HepG2 (cell line): ENCODE results near the gene APOL4. TPM values are rescaled to one million over a fixed set of nuclear protein-coding genes. Genes with fewer than 3 reads are reported as not detected.
A peak's percentile ranks its signal among the peaks of the same experiment; 100 is the strongest.

Experiments used
- CENPT ChIP-seq: sonication (generic); formaldehyde crosslinking; IDR thresholded peaks from 2 replicates; pipeline ENCODE4 v1.8.0; 2022; ENCODE audit warnings: low read depth, mild to moderate bottlenecking, moderate library complexity, missing genetic modification reagents
- CERS6 ChIP-seq: sonication (generic); formaldehyde crosslinking; IDR thresholded peaks from 2 replicates; pipeline ENCODE4 v1.5.0; 2020; ENCODE audit warnings: missing genetic modification reagents
- ELF3 ChIP-seq: IDR thresholded peaks from 2 replicates; pipeline ENCODE4 v1.6.1; 2016; ENCODE audit warnings: missing genetic modification reagents, missing compliant biosample characterization
- HCFC1 ChIP-seq: fragments of 150-350 bp; IDR thresholded peaks from 2 replicates; pipeline ENCODE4 v1.6.1; 2014; ENCODE audit warnings: low read depth, low read length
- HDAC2 ChIP-seq: sonication (generic); formaldehyde crosslinking; IDR thresholded peaks from 2 replicates; pipeline ENCODE4 v1.4.0; 2020; ENCODE audit warnings: missing genetic modification reagents
- HMGXB4 ChIP-seq, 2 experiments: sonication (generic) in 1 of 2; formaldehyde crosslinking in 1 of 2; IDR thresholded peaks; 2 replicates each; pipeline versions ENCODE4 v1.4.0 to v1.6.1; 2018 to 2020; ENCODE audit warnings: missing genetic modification reagents in 2 of 2, borderline replicate concordance in 1 of 2, low read depth in 1 of 2, mild to moderate bottlenecking in 1 of 2, missing biosample characterization in 1 of 2
- KDM2A ChIP-seq: sonication (generic); formaldehyde crosslinking; IDR thresholded peaks from 2 replicates; pipeline ENCODE4 v1.4.0; 2020; ENCODE audit warnings: low read depth, missing genetic modification reagents, borderline replicate concordance
- LBX2 ChIP-seq: sonication (generic); formaldehyde crosslinking; IDR thresholded peaks from 2 replicates; pipeline ENCODE4 v1.5.0; 2020; ENCODE audit warnings: missing genetic modification reagents, mild to moderate bottlenecking, borderline replicate concordance
- MBNL3 ChIP-seq: fragments of 250-450 bp; sonication (Bioruptor Pico); conservative IDR thresholded peaks from 2 replicates; pipeline ENCODE4 v1.8.0; 2022; ENCODE audit warnings: mild to moderate bottlenecking, inconsistent platforms
- MED1 ChIP-seq: sonication (generic); formaldehyde crosslinking; IDR thresholded peaks from 2 replicates; pipeline ENCODE4 v1.4.0; 2020; ENCODE audit warnings: missing genetic modification reagents
- MYNN ChIP-seq: sonication (generic); formaldehyde crosslinking; IDR thresholded peaks from 2 replicates; pipeline ENCODE4 v1.4.0; 2020; ENCODE audit warnings: mild to moderate bottlenecking, low read depth, missing genetic modification reagents
- NBN ChIP-seq: fragments of 450-650 bp; conservative IDR thresholded peaks from 2 replicates; pipeline ENCODE4 v1.6.1; 2017
- NCOA2 ChIP-seq: sonication (generic); formaldehyde crosslinking; IDR thresholded peaks from 2 replicates; pipeline ENCODE4 v1.8.0; 2022; ENCODE audit warnings: inconsistent platforms
- POLR2AphosphoS5 ChIP-seq: IDR thresholded peaks from 2 replicates; pipeline ENCODE4 v1.6.1; 2012; ENCODE audit warnings: low read depth, low read length
- SPEN ChIP-seq: sonication (generic); formaldehyde crosslinking; IDR thresholded peaks from 2 replicates; pipeline ENCODE4 v1.5.1; 2020; ENCODE audit warnings: low read depth, mild to moderate bottlenecking, missing genetic modification reagents
- SRY ChIP-seq: sonication (generic); formaldehyde crosslinking; IDR thresholded peaks from 2 replicates; pipeline ENCODE4 v1.8.0; 2022; ENCODE audit warnings: mild to moderate bottlenecking, missing genetic modification reagents
- TFE3 ChIP-seq: IDR thresholded peaks from 2 replicates; pipeline ENCODE4 v1.6.1; 2016
- THAP7 ChIP-seq: sonication (generic); formaldehyde crosslinking; IDR thresholded peaks from 2 replicates; pipeline ENCODE4 v1.8.1; 2023; ENCODE audit warnings: mild to moderate bottlenecking, missing genetic modification reagents
- ZFP36L2 ChIP-seq: sonication (generic); formaldehyde crosslinking; IDR thresholded peaks from 2 replicates; pipeline ENCODE4 v1.4.0; 2020; ENCODE audit warnings: missing genetic modification reagents
- ZFP90 ChIP-seq: sonication (generic); formaldehyde crosslinking; IDR thresholded peaks from 2 replicates; pipeline ENCODE4 v1.8.0; 2022; ENCODE audit warnings: missing genetic modification reagents, mild to moderate bottlenecking, inconsistent platforms, borderline replicate concordance
- ZNF101 ChIP-seq: sonication (generic); formaldehyde crosslinking; IDR thresholded peaks from 2 replicates; pipeline ENCODE4 v1.4.0; 2020; ENCODE audit warnings: mild to moderate bottlenecking, low read depth, missing genetic modification reagents, borderline replicate concordance
- ZNF12 ChIP-seq: sonication (generic); formaldehyde crosslinking; IDR thresholded peaks from 2 replicates; pipeline ENCODE4 v1.5.0; 2020; ENCODE audit warnings: missing genetic modification reagents
- ZNF292 ChIP-seq: sonication (generic); formaldehyde crosslinking; IDR thresholded peaks from 2 replicates; pipeline ENCODE4 v1.8.1; 2022; ENCODE audit warnings: mild to moderate bottlenecking, low read depth, missing genetic modification reagents, borderline replicate concordance
- ZNF576 ChIP-seq: sonication (generic); formaldehyde crosslinking; IDR thresholded peaks from 2 replicates; pipeline ENCODE4 v1.4.0; 2020; ENCODE audit warnings: mild to moderate bottlenecking, missing genetic modification reagents
- ZNF768 ChIP-seq: sonication (generic); formaldehyde crosslinking; IDR thresholded peaks from 2 replicates; pipeline ENCODE4 v1.4.0; 2020; ENCODE audit warnings: missing genetic modification reagents
- polyA plus RNA-seq, 8 experiments: library from polyadenylated mRNA; depleted of rRNA in 3 of 8; stranded (reverse) in 7 of 8; unstranded in 1 of 8; fragments of >200 nt; fragmentation: Illumina TruSeq in 4 of 8; extraction: Trizol in 4 of 8; gene quantifications; 2 replicates each; pipeline versions ENCODE4 v1.2.1 to v1.2.3, GENCODE V29; 2011 to 2016; ENCODE audit warnings: low read depth in 4 of 8, missing spikeins in 1 of 8, mixed read lengths in 1 of 8; ENCODE audit not compliant: insufficient read depth in 1 of 8
- total RNA-seq, 5 experiments: library from RNA; depleted of rRNA; stranded (reverse); fragments of >200 nt; fragmentation: Illumina TruSeq; extraction: Trizol; gene quantifications; 2 replicates each; pipeline ENCODE4 v1.2.3, GENCODE V29; 2016; ENCODE audit warnings: low read depth in 1 of 5

APOL4 gene
- total and polyA plus RNA-seq, 2 of the 13 experiments (the other 11 are each of a cell fraction or from before 2014, with no cell fraction given) = 0.77 to 2.8 TPM

- no peak for TF ChIP-seq HMGXB4 (CRISPR knock-in tag; IDR thresholded peaks at IDR 0.05; ENCODE audit: borderline replicate concordance in 1 of 2, low read depth in 1 of 2)
- TF ChIP-seq POLR2AphosphoS5 = peak; percentile 56; the same call in 1 of the 2 replicates
- TF ChIP-seq HCFC1 = no peak
- TF ChIP-seq ZNF101 (CRISPR knock-in tag) = no peak
- TF ChIP-seq ZFP90 (CRISPR knock-in tag) = 0 out of 2 replicates have a peak, but pooled peaks have one; percentile 13
- 0 out of 2 replicates have a peak, but pooled peaks have one; percentile 33 for TF ChIP-seq ZNF292
- TF ChIP-seq MED1 = 0 out of 2 replicates have a peak, but pooled peaks have one; percentile 29
- no peak for TF ChIP-seq MBNL3
- TF ChIP-seq ZNF768 (CRISPR knock-in tag) = peak; percentile 41
- TF ChIP-seq MYNN (CRISPR knock-in tag) = no peak
- peak; percentile 19; the same call in 1 of the 2 replicates for TF ChIP-seq HDAC2
- 0 out of 2 replicates have a peak, but pooled peaks have one; percentile 22 for TF ChIP-seq SPEN (CRISPR knock-in tag)
- TF ChIP-seq NCOA2 (CRISPR knock-in tag) = 0 out of 2 replicates have a peak, but pooled peaks have one; percentile 17
- TF ChIP-seq ZNF12 (CRISPR knock-in tag) = no peak
- no peak for TF ChIP-seq CERS6
- no peak for TF ChIP-seq CENPT (CRISPR knock-in tag)
- TF ChIP-seq THAP7 (CRISPR knock-in tag) = 0 out of 2 replicates have a peak, but pooled peaks have one; percentile 25
- TF ChIP-seq SRY (CRISPR knock-in tag) = no peak
- TF ChIP-seq ZFP36L2 (CRISPR knock-in tag) = no peak
- TF ChIP-seq NBN = no peak
- no peak for TF ChIP-seq LBX2 (CRISPR knock-in tag)
- TF ChIP-seq TFE3 (CRISPR knock-in tag) = no peak
- peak; percentile 74 for TF ChIP-seq ELF3 (CRISPR knock-in tag)
- TF ChIP-seq ZNF576 (CRISPR knock-in tag) = no peak
- 0 out of 2 replicates have a peak, but pooled peaks have one; percentile 11 for TF ChIP-seq KDM2A
Observed at GRCh38 chr22:36155702-36156101, 45.9 kb downstream of the APOL4 start (continued).
